Activated T-cell treated with anti-CD3 and anti-CD28 coated beads for 48 hours (primary cell): ENCODE results near the gene ADAM12.
"Not testable (repeated sequence)": the region's sequence is repeated elsewhere in the genome, so short reads cannot be mapped to it uniquely, and the experiment has no call there.

ENCODE experiments used
- DNase-seq: peaks from one replicate; pipeline ENCODE4 v3.0.0-alpha.2; 2020; ENCODE audit warnings: low read depth

Gene ADAM12

DNA sequence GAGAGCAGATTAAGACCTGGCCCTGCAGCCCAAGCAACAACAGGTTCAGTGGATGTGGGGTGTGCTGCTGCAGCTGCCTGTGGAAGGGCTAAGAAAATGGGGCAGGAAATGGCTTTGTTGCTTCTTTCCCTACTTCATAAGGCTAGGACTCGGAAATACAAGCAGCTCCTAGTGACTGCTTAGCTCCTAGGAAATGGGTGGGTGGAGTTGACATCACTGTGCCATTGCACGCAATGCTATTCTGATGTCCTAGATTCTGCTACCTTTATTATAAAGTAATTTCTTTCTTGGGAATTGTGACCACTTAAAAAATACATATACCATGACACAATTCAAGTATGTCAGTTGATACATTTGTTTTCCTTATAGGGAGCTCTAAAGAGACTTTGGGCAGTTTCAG is 336.1 kb downstream of the ADAM12 start:
- DNase-seq, result no peak

GRCh38 chr10:126049759-126050700 is 338.2 kb downstream of the ADAM12 start:
- no peak for DNase-seq

GRCh38 chr10:126047749-126048148 is 340.5 kb downstream of the ADAM12 start:
- not testable (repeated sequence) for DNase-seq

DNA sequence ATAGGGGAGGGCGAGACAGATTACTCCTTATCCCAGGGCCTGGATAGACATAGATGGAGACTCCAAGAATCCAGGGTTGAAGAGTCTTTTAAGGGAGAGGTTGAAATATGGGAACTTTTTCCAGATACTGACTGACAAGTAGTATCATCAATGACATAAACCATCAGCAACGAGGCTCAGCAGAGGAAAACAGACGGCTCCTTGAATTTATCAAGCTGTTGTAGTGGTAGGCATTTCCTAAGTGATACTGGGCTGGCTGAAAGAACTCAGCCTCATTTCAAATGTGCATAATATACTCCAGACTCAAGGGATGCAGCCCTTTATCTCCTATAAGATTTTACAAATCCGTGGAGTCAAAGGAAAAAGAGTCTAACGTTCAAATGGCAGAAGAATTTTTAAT is 341.4 kb downstream of the ADAM12 start:
- DNase-seq, result no peak

DNA sequence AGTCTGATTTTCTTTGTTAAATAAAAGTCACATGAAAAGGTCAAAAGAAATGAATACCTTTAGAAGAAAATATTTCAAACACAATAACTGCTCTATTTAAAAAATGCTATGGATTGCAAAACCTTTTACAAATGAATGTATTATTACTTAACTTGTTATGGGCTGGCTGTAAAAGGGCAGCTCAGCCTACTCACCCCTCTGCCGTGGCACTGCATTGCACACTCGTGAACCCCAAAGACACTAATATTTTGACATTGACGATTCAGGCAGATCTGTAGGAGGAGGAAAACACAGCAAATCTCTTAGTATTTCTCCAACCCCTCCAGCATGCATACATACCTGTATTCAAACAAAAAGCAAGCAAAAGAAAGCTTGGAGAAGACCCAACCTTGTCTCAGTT is 342.4 kb downstream of the ADAM12 start:
- no peak for DNase-seq

GRCh38 chr10:126043389-126043788 is 344.9 kb downstream of the ADAM12 start:
- DNase-seq, result no peak

GRCh38 chr10:126042906-126043305 is 345.4 kb downstream of the ADAM12 start:
- no peak for DNase-seq

GRCh38 chr10:126042354-126042753 is 345.9 kb downstream of the ADAM12 start:
- no peak for DNase-seq

DNA sequence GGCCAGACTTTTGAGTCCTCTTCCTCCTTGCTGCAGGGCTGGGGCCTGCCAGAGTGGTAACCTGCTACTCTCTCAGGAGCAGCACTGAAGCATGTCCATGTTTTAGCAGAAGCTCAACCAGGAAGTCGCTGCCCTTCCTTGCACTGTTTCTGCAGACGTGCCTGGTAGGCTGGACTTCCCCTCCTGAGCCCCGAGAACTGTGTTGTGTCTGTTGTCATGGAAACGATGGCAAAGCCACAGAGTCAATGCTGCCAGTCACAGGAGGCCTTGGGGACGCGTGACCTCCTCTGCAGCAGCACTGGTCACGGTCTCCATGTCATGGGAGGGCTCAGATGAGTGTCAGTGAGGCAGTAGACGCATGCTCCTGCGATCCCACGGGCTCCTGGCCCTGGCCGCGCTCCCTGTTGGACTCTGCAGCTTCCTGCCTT is 346.5 kb downstream of the ADAM12 start:
- DNase-seq, result peak; percentile 59

- no peak for DNase-seq
Measured at GRCh38 chr10:126041117-126041516, 347.2 kb downstream of the ADAM12 start.

DNA sequence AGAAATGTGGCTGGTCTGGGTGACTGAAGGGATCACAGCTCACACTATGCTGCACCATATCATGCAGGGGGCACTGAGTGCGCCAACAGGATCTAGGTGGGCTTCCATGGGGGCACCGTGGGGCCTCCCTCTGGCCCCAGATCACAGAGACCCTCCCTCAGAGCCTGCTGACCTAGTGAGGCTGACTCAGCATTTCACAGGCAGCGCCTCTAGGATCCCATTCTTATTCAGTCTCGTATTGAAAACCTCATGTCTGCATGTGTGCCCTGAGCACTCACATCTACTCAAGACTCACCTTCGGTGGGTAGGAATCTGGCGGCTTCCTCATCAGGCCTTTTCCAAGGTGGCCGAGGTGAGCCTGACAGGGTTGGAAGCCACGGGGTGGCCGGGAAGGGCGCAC is 350.3 kb downstream of the ADAM12 start:
- no peak for DNase-seq

GRCh38 chr10:126036515-126036914 is 351.8 kb downstream of the ADAM12 start:
- DNase-seq, result no peak

- DNase-seq, result no peak
Measured at GRCh38 chr10:126034586-126034985, 353.7 kb downstream of the ADAM12 start.

- DNase-seq, result no peak
Measured at GRCh38 chr10:126029999-126030398, 358.3 kb downstream of the ADAM12 start.

DNA sequence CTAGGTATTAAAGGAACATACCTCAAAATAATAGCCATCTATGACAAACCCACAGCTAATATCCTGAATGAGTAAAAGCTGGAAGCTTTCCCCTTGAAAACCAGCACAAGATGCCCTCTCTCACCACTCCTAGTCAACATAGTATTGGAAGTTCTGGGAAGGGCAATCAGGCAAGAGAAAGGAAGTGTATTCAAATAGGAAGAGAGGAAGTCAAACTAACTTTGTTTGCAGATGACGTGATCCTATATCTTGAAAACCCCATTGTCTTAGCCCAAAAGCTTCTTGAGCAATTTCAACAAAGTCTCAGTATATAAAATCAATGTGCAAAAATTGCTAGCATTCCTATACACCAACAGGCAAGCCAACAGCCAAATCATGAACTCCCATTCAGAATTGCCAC is 360.6 kb downstream of the ADAM12 start:
- DNase-seq, result no peak

DNA sequence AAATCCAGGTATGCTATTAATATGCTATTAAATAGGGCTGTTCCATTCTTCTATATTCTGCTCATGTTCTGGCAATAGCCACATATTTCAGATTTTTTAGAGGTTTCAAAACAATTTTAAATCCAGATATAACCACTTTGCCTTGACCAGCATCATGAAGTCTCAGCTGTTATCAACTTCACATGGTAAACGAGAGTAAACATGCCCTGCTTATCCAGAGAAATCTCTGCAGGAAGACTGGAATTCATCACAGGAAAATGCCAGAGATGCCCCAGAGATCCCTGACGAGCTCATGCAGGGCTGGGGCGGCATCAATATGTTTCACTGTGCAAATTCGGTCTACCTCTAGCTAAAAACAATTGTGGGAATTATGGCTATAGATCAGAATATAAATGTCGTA is 365.4 kb downstream of the ADAM12 start:
- DNase-seq, result no peak

DNA sequence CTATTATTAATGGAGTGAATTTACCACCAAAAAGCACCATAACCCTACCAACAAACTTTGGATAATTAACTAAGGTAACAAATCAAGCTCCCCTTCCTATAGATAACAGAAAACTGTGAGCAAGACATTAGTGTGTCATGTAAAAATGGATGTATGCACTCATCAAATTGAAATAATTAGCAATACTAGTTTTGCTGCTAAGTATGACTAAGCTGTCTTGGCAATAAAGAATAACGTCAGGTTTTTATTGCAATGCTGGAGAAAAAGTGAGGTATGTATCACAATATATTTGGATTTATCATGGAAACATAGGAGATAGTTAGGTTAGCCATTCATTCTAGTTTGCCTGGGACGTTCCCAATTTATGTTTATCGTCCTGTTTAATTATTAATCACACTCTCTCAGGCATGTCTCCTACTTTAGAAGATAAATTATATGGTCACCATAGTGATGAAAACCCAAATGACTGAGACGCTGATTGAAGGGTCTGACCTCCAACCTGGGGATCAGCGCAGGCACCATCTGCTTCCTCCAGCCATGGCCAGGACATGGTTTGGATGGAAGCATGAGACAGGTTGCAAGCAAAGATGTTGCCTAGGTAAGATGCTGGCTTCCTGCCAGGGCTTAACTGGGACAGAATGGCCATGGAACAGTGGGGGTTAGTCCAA is 366.3 kb downstream of the ADAM12 start:
- DNase-seq, result no peak

GRCh38 chr10:126017961-126018560 is 370.2 kb downstream of the ADAM12 start:
- no peak for DNase-seq

GRCh38 chr10:126016882-126017281 is 371.4 kb downstream of the ADAM12 start:
- DNase-seq, result no peak

DNA sequence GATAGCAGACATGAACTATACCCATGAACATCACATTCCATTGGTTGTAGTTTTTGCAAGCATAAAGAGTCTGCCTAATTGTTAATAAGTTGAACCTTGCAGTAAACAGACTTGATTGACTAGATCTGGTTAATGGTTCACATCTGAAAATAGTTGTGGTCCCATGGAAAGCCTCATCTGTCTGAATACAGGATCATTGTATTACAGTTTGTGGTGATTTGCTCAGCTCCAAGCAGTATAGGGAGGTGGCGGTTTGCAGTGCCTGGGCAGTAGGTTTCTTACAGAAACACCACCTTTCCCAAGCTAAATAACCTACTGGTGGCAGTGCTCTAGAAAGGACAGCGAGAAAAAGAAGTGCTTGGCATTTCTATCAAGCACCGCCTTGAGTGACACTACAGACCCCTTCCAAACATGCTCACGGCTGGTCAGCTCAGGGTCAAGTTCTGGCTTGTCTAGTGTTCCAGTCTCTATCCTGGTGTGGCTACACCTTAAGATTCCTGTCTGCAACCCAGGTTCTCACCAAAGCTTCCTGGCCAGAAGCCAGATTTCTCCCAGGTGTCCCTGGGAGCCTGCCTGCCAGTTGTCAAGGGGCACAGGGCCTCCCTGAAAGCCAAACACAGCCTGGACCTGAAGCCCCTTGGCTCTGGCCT is 372.0 kb downstream of the ADAM12 start:
- DNase-seq, result no peak

DNA sequence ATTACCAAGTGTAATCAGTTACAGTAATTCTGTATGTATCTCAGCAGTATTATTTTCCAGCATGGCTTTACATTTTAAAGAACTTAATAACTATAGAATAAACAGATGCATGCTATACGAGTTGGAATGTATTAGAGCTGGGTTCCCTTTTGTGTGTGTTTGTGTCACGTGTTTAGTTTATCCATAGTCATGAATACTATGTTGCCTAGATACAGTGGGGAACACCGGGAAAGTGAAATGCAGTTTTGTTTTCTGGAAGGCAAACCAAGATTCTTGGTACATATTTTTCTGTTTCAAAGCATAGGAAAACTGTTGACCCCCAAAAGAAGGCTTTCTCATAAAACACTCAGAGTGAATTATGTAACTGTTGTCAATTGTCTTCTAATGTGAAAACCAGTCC is 372.9 kb downstream of the ADAM12 start:
- no peak for DNase-seq

- DNase-seq, result no peak
Measured at GRCh38 chr10:126014309-126014708, 374.0 kb downstream of the ADAM12 start.
